Sigmoid colon (tissue), 7 donors: ENCODE results near the gene TGFBI. TPM values are rescaled to one million over a fixed set of nuclear protein-coding genes. Genes with fewer than 3 reads are reported as not detected.

ENCODE experiments used
- DNase-seq: peaks from one replicate; pipeline ENCODE4 v3.0.0-alpha.2; 2019
- H3K27ac ChIP-seq, 4 donors: fragments of 200-600 bp; sonication (generic); one replicate each; pipeline ENCODE4 v1.5.1; 2016 to 2019; ENCODE audit warnings: mild to moderate bottlenecking in 1 of 4
- H3K27me3 ChIP-seq, 3 donors: fragments of 200-600 bp; sonication (generic); one replicate each; pipeline ENCODE4 v1.5.1; 2019; ENCODE audit warnings: mild to moderate bottlenecking in 1 of 3
- H3K36me3 ChIP-seq, 4 donors: fragments of 200-600 bp; sonication (generic); one replicate each; pipeline ENCODE4 v1.5.1; 2016 to 2019
- H3K4me1 ChIP-seq, 4 donors: fragments of 200-600 bp; sonication (generic); one replicate each; pipeline ENCODE4 v1.5.1; 2017 to 2019
- H3K4me3 ChIP-seq, 4 donors: fragments of 200-600 bp; sonication (generic); one replicate each; pipeline ENCODE4 v1.5.1; 2017 to 2019; ENCODE audit warnings: mild to moderate bottlenecking in 2 of 4, moderate library complexity in 1 of 4
- H3K9me3 ChIP-seq, 4 donors: fragments of 200-600 bp in 3 of 4; sonication (generic) in 3 of 4; one replicate each; pipeline versions ENCODE4 v1.5.1 to v1.6.1; 2013 to 2019
- EP300 ChIP-seq, 4 donors: sonication (generic); formaldehyde crosslinking; IDR thresholded peaks; one replicate each; pipeline ENCODE4 v1.6.1; 2017; ENCODE audit warnings: antibody characterized with exemption in 4 of 4
- POLR2A ChIP-seq, 2 donors: fragments of 450-650 bp; IDR thresholded peaks; one replicate each; pipeline ENCODE4 v1.6.1; 2016; ENCODE audit warnings: antibody characterized with exemption in 2 of 2, mild to moderate bottlenecking in 2 of 2, moderate library complexity in 2 of 2
- POLR2AphosphoS5 ChIP-seq, 4 donors: sonication (generic); formaldehyde crosslinking; IDR thresholded peaks; one replicate each; pipeline ENCODE4 v1.6.1; 2017; ENCODE audit warnings: antibody characterized with exemption in 4 of 4
- WGBS, 2 donors: extraction: QIAGEN DNeasy Blood & Tissue Kit; methylation state at CpG; one replicate each; pipeline ENCODE4 v1.1.7; 2013; 5-methylcytosine and 5-hydroxymethylcytosine counted together
- intact Hi-C: fragments of 100-400 bp; cut with DNase I; formaldehyde crosslinking; loops from one replicate; pipeline ENCODE4 v1.15.1; 2023
- polyA plus RNA-seq, 3 donors: library from polyadenylated mRNA; stranded (reverse); fragments of 200-250 nt; gene quantifications; one replicate each; pipeline ENCODE4 v1.2.3, GENCODE V29; 2013
- total RNA-seq, 4 donors: library from RNA; depleted of rRNA; stranded (reverse); fragments of >200 nt; gene quantifications; one replicate each; pipeline ENCODE4 v1.1.0, GENCODE V29; 2016
- TF ChIP-seq, protein P1 (sequence below), 4 experiments: fragments of 450-650 bp in 3 of 4; fragments of 200-600 bp in 1 of 4; IDR thresholded peaks; one replicate each; pipeline ENCODE4 v1.5.1; 2016 to 2019; ENCODE audit warnings: antibody characterized with exemption in 4 of 4, mild to moderate bottlenecking in 3 of 4, moderate library complexity in 2 of 4
- donor health status: healthy with polysubstance abuse.
- donor health status: Bipolar disorder and iron deficiency.
- donor health status: healthy.

Gene TGFBI
- total and polyA plus RNA-seq, 7 donors = 48.6 to 178 (median 67.4) TPM

DNA sequence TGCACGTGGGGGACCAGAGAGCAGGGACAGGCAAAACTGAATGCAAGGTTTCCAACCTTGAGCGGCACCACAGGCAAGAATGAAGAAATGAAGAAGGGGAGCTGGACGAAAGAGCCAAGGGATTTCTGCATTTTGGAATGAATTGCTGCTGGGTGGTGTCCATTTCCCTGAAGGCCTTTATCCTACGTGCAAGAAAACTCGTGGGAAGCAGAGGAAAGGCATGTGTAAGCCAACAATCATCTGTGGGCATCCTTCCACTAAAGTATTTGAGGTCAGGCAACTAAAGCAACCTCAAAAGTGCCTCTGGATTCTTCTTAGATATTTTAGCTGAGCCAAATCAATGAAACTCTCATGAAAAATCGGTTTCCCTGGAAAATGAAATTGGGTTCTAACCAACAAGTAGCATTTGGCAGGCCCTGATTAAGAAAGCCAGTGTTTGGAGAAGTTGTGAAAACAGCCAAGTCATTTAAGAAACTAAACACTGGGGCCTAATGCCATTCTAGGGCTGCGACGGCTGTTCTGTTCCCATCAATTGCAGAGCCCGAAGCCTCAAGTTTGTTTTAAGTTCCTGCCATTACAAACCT lies 4.7 kb upstream of the TGFBI start:
- no peak overlapping the region for H3K4me3 ChIP-seq
- H3K27me3 ChIP-seq = no peaks in the 10 kb centered on the region
- peak overlapping the region in 2 of 4 donors; percentile 61 to 71 for H3K27ac ChIP-seq
- peak; percentile 57 for DNase-seq
- TF ChIP-seq POLR2A (IDR thresholded peaks at IDR 0.05) (no peak), EP300 (IDR thresholded peaks at IDR 0.05) (no peak), POLR2AphosphoS5 (IDR thresholded peaks at IDR 0.05) (peak in 1 of 4 donors; percentile 15)
- TF ChIP-seq, protein P1, sequence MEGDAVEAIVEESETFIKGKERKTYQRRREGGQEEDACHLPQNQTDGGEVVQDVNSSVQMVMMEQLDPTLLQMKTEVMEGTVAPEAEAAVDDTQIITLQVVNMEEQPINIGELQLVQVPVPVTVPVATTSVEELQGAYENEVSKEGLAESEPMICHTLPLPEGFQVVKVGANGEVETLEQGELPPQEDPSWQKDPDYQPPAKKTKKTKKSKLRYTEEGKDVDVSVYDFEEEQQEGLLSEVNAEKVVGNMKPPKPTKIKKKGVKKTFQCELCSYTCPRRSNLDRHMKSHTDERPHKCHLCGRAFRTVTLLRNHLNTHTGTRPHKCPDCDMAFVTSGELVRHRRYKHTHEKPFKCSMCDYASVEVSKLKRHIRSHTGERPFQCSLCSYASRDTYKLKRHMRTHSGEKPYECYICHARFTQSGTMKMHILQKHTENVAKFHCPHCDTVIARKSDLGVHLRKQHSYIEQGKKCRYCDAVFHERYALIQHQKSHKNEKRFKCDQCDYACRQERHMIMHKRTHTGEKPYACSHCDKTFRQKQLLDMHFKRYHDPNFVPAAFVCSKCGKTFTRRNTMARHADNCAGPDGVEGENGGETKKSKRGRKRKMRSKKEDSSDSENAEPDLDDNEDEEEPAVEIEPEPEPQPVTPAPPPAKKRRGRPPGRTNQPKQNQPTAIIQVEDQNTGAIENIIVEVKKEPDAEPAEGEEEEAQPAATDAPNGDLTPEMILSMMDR (IDR thresholded peaks at IDR 0.05) = no peak
- 69 to 83% methylated on average over 9 of the region's 9 CpGs for WGBS, 2 donors
- intact Hi-C loops = no loop called here
- no peaks in the 10 kb centered on the region for H3K9me3 ChIP-seq
- peaks cover 0 to 83% (median 68%) of the 10 kb centered on the region in 4 donors for H3K4me1 ChIP-seq
- H3K36me3 ChIP-seq = no peaks in the 10 kb centered on the region

DNA sequence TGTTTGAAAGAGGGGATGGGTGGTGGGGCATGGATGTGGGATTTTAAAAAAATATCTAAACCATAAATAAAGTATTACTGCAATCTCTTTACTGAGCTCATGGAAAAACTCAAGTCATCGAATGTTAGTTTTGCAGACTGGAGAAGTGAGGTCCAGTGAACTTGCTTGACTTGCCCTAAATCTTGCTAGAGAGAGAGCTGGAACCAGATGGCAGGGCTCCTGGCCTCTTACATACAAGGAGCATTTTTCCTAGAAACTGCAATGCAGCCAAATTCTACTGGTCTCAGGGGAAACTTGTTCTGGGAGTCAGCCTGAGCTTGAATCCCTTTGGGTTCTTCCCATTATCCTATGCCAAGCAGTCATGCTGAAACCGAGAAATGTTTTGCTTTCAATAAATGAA lies 2.9 kb upstream of the TGFBI start:
- H3K27ac ChIP-seq = peak overlapping the region in 3 of 4 donors; percentile 14 to 71 (median 61)
- intact Hi-C loops = no loop called here
- H3K36me3 ChIP-seq = no peaks in the 10 kb centered on the region
- no peaks in the 10 kb centered on the region for H3K27me3 ChIP-seq
- 70 to 84% methylated on average over 2 of the region's 2 CpGs for WGBS, 2 donors
- TF ChIP-seq POLR2AphosphoS5 (IDR thresholded peaks at IDR 0.05) (peak; percentile 3 to 62 (median 48)), EP300 (IDR thresholded peaks at IDR 0.05) (peak in 1 of 4 donors; percentile 27), POLR2A (IDR thresholded peaks at IDR 0.05) (no peak)
- TF ChIP-seq, protein P1 (IDR thresholded peaks at IDR 0.05) = no peak
- peaks cover 0 to 83% (median 62%) of the 10 kb centered on the region in 4 donors for H3K4me1 ChIP-seq
- no peaks in the 10 kb centered on the region for H3K9me3 ChIP-seq
- no peak overlapping the region for H3K4me3 ChIP-seq
- DNase-seq = peak; percentile 77

DNA sequence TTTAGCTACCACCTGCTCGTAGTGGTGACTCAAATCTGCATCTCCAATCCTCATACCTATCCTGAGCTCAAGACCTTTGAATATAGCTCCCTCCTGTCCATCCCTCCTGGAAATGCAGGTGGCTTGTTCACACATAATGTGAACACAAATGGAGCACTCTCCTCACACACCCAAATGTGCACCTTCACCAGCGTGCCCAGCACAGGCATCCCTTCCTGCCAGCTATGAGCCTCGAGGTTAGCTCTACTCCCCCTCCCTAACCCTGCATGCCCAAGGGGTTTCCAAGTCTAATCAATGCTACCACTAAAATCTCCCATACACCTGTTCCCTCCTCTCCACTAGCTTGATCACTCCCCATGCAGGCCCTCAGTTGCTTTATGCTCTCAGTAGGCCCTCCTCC lies 2.2 kb upstream of the TGFBI start:
- Histone ChIP-seq H3K9me3 (no peaks in the 10 kb centered on the region), H3K36me3 (no peaks in the 10 kb centered on the region), H3K4me1 (peaks cover 0 to 83% (median 58%) of the 10 kb centered on the region in 4 donors), H3K4me3 (no peak overlapping the region), H3K27ac (peak overlapping the region in 2 of 4 donors; percentile 61 to 71), H3K27me3 (no peaks in the 10 kb centered on the region)
- no peak for DNase-seq
- WGBS, 2 donors = 87 to 88% methylated on average over 3 of the region's 3 CpGs
- TF ChIP-seq EP300 (IDR thresholded peaks at IDR 0.05) (no peak), POLR2A (IDR thresholded peaks at IDR 0.05) (no peak), POLR2AphosphoS5 (IDR thresholded peaks at IDR 0.05) (no peak)
- TF ChIP-seq, protein P1 (IDR thresholded peaks at IDR 0.05) = no peak
- intact Hi-C loops = no loop called here

DNA sequence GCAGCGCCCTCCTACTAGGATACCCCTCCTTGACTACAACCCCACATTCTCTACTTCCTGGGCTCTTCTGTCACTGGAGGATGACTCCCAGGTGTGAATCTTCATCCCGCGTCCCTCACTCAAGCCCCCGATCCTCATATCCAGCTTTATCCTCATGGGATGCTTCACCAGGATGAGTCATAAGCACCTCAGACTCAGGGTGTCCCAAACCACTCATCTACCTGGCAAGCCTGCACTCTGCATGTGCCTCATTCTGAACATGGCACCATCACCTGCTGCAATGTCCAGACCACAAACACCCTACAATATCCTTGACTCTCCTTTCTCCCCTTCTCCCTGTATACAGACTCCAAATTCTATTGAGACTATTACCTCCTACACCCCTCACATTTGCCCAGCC lies 1.5 kb upstream of the TGFBI start:
- Histone ChIP-seq H3K36me3 (no peaks in the 10 kb centered on the region), H3K27ac (peak overlapping the region in 1 of 4 donors; percentile 71), H3K4me1 (peaks cover 0 to 89% (median 61%) of the 10 kb centered on the region in 4 donors), H3K4me3 (no peak overlapping the region), H3K9me3 (no peaks in the 10 kb centered on the region), H3K27me3 (no peaks in the 10 kb centered on the region)
- 93 to 96% methylated on average over 4 of the region's 4 CpGs for WGBS, 2 donors
- TF ChIP-seq POLR2AphosphoS5 (IDR thresholded peaks at IDR 0.05) (no peak), EP300 (IDR thresholded peaks at IDR 0.05) (no peak), POLR2A (IDR thresholded peaks at IDR 0.05) (no peak)
- intact Hi-C loops = no loop called here
- DNase-seq = peak; percentile 34

DNA sequence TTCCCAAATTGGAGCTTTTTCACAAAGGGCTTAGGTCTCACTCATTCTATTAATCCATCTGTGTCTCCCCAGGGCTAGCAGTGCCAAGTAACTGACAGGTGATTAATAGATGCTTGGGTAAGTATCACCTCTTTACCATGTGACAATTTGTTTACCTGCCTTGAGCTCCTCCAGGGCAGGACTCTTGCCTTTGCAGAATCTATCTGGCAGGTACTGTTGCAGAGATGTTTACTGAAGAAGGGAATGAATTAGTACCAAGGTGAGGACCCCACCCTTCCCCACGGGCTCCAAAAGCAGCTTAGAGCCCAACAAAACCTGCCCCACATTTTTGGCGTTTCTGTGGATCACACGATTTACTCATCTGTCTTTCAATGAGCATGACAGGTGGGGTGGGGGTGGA lies 698 bp upstream of the TGFBI start:
- TF ChIP-seq EP300 (IDR thresholded peaks at IDR 0.05) (no peak), POLR2A (IDR thresholded peaks at IDR 0.05) (no peak), POLR2AphosphoS5 (IDR thresholded peaks at IDR 0.05) (no peak)
- TF ChIP-seq, protein P1 (IDR thresholded peaks at IDR 0.05) = no peak
- intact Hi-C loops = no loop called here
- Histone ChIP-seq H3K9me3 (no peaks in the 10 kb centered on the region), H3K36me3 (no peaks in the 10 kb centered on the region), H3K27me3 (no peaks in the 10 kb centered on the region), H3K27ac (peak overlapping the region in 1 of 4 donors; percentile 81), H3K4me3 (peak overlapping the region in 1 of 4 donors; percentile 54), H3K4me1 (peaks cover 0 to 97% (median 63%) of the 10 kb centered on the region in 4 donors)
- DNase-seq = peak; percentile 5
- 59 to 70% methylated on average over 3 of the region's 3 CpGs for WGBS, 2 donors
